Activated CD8-positive, alpha-beta T cell treated with anti-CD3 and anti-CD28 coated beads, Interleukin-2, amount 10 ng/mL, durations not matched to agents 7 days and 5 days (primary cell): ENCODE data around the gene IL20RA. TPM values are rescaled to one million over a fixed set of nuclear protein-coding genes. Genes with fewer than 3 reads are reported as not detected.
"Not testable (repeated sequence)": the region's sequence is repeated elsewhere in the genome, so short reads cannot be mapped to it uniquely, and the experiment has no call there.

Experiments
- ATAC-seq: fragments of 150-1000 bp; cut with Tn5 transposase; one replicate; pipeline ENCODE4 v1.10.0; 2021; ENCODE audit warnings: moderate library complexity
- CTCF ChIA-PET: fragments of 350-600 bp; sonication (Branson Sonifier 250); formaldehyde crosslinking; loops from one replicate; lab custom pipeline; 2021; ENCODE audit warnings: antibody characterized with exemption; lab: Charles Lee
- POLR2A ChIA-PET: fragments of 350-600 bp; sonication (Branson Sonifier 250); formaldehyde crosslinking; loops from one replicate; lab custom pipeline; 2021; ENCODE audit warnings: antibody characterized with exemption; lab: Charles Lee
- DNase-seq: peaks from one replicate; pipeline ENCODE4 v3.0.0-alpha.2; 2020
- H3K27ac Mint-ChIP-seq: one replicate; pipeline ENCODE4 v1.8.0; 2021; ENCODE audit warnings: mild to moderate bottlenecking, mixed read lengths
- H3K27me3 Mint-ChIP-seq: one replicate; pipeline ENCODE4 v1.8.0; 2021; ENCODE audit warnings: low read depth, mixed read lengths
- H3K36me3 Mint-ChIP-seq: one replicate; pipeline ENCODE4 v1.8.0; 2021; ENCODE audit warnings: low read depth, mixed read lengths
- H3K4me1 Mint-ChIP-seq: one replicate; pipeline ENCODE4 v1.8.0; 2021; ENCODE audit warnings: low read depth, mixed read lengths
- H3K4me3 Mint-ChIP-seq: one replicate; pipeline ENCODE4 v1.8.0; 2021; ENCODE audit warnings: mild to moderate bottlenecking, mixed read lengths
- H3K9me3 Mint-ChIP-seq: one replicate; pipeline ENCODE4 v1.8.0; 2022; ENCODE audit warnings: mixed read lengths; ENCODE audit not compliant: insufficient read depth
- total RNA-seq, 2 experiments: library from RNA; stranded (reverse); gene quantifications; one replicate each; pipeline ENCODE4 v1.2.3, GENCODE V29; 2021

The IL20RA gene
- total RNA-seq, 2 experiments from 2014 or later: not detected

DNA sequence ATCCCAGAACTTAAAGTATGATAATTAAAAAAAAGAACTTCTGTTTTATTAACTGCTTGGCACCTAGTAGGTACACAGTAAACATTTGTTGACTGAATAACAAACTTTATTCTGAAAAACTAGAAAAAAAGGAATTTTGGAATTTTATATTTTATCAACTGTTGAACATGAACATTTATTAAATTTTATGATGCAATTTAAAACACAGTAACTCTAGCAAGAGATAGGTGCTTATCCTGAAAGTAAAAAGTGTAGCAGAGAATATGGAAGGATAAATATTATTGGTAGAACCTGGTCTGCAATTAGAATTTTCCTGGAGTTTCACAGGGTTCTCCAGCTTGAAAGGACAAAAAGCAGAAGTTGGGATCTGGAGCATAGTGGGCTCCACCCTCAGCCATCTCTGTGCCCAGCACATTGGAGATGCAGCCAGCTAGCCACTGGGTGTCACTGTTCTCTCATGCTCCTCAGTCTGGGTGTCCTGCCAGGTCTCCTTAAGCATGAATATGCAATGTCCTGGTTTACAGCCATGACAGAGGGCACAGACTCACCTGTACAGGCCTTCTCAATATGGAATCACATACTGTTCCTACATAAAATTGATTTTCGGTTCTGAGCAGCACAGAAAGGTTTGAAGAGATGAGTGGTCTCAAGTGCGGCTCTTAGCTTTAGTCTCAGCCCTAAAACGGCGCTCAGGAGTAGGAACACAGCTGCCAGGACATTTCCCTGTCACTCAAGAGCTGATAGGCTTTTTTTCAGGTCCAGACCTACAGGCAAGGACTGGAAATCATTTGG is 31.7 kb upstream of the IL20RA start:
- Mint-ChIP-seq H3K27ac (no peak overlapping the region), H3K4me3 (no peak overlapping the region), H3K27me3 (peaks cover 44% of the 10 kb centered on the region), H3K4me1 (no peaks in the 10 kb centered on the region), H3K9me3 (no peaks in the 10 kb centered on the region), H3K36me3 (no peaks in the 10 kb centered on the region)
- ChIA-PET POLR2A (interaction anchor here (0.5 kb wide), 1 partner anchor 1061 kb away, joined by 5 read pairs; no protein-coding TSS in a partner anchor), CTCF (interaction anchor here (0.6 to 3.5 kb wide), 17 partner anchors 11 to 561 kb away, joined by 3 to 24 read pairs (median 4); no protein-coding TSS in a partner anchor)
- DNase-seq (peak; percentile 70), ATAC-seq (peak; percentile 92)

GRCh38 chr6:137075790-137076189 is 31.0 kb upstream of the IL20RA start:
- H3K36me3 Mint-ChIP-seq, H3K27ac Mint-ChIP-seq, POLR2A ChIA-PET, DNase-seq, ATAC-seq, H3K9me3 Mint-ChIP-seq, H3K4me3 Mint-ChIP-seq, H3K4me1 Mint-ChIP-seq: not testable (repeated sequence)
- peaks cover 47% of the 10 kb centered on the region for H3K27me3 Mint-ChIP-seq
- CTCF ChIA-PET: interaction anchor here (0.6 to 3.5 kb wide), 5 partner anchors 18 to 266 kb away, joined by 3 to 24 read pairs (median 5); no protein-coding TSS in a partner anchor

DNA sequence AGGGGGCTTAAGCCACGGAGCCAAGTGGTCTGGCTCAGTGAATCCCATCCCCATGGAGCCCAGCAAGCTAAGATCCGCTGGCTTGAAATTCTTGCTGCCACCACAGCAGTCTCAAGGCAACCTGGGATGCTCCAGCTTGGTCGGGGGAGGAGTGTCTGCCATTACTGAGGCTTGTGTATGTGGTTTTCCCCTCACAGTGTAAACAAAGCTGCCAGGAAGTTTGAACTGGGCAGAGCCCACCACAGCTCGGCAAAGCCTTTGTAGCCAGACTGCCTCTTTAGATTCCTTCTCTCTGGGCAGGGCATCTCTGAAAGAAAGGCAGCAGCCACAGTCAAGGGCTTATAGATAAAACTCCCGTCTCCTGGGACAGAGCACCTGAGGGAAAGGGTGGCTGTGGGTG is 25.5 kb upstream of the IL20RA start:
- Mint-ChIP-seq H3K36me3 (no peaks in the 10 kb centered on the region), H3K4me3 (no peak overlapping the region), H3K27me3 (peaks cover 66% of the 10 kb centered on the region), H3K27ac (no peak overlapping the region), H3K4me1 (peaks cover 7% of the 10 kb centered on the region), H3K9me3 (no peaks in the 10 kb centered on the region)
- DNase-seq: no peak
- ChIA-PET POLR2A (no interaction called here), CTCF (interaction anchor here (1.5 kb wide), 1 partner anchor 24 kb away, joined by 4 read pairs; no protein-coding TSS in a partner anchor)
- ATAC-seq: no peak

GRCh38 chr6:137067399-137067798 is 22.6 kb upstream of the IL20RA start:
- H3K36me3 Mint-ChIP-seq: no peaks in the 10 kb centered on the region
- H3K27me3 Mint-ChIP-seq: peaks cover 50% of the 10 kb centered on the region
- no peak overlapping the region for H3K27ac Mint-ChIP-seq
- ChIA-PET CTCF (no interaction called here), POLR2A (no interaction called here)
- no peaks in the 10 kb centered on the region for H3K9me3 Mint-ChIP-seq
- DNase-seq (no peak), ATAC-seq (no peak)
- no peak overlapping the region for H3K4me3 Mint-ChIP-seq
- peaks cover 7% of the 10 kb centered on the region for H3K4me1 Mint-ChIP-seq

- Mint-ChIP-seq H3K36me3 (no peaks in the 10 kb centered on the region), H3K4me1 (no peaks in the 10 kb centered on the region), H3K4me3 (no peak overlapping the region), H3K27ac (no peak overlapping the region), H3K9me3 (no peaks in the 10 kb centered on the region), H3K27me3 (peaks cover 22% of the 10 kb centered on the region)
- DNase-seq: no peak
- no peak for ATAC-seq
- CTCF ChIA-PET: interaction anchor here (0.6 kb wide), 1 partner anchor 166 kb away, joined by 4 read pairs; no protein-coding TSS in a partner anchor
- POLR2A ChIA-PET: no interaction called here
These were observed 13.3 kb upstream of the IL20RA start for GRCh38 chr6:137058037-137058436.

DNA sequence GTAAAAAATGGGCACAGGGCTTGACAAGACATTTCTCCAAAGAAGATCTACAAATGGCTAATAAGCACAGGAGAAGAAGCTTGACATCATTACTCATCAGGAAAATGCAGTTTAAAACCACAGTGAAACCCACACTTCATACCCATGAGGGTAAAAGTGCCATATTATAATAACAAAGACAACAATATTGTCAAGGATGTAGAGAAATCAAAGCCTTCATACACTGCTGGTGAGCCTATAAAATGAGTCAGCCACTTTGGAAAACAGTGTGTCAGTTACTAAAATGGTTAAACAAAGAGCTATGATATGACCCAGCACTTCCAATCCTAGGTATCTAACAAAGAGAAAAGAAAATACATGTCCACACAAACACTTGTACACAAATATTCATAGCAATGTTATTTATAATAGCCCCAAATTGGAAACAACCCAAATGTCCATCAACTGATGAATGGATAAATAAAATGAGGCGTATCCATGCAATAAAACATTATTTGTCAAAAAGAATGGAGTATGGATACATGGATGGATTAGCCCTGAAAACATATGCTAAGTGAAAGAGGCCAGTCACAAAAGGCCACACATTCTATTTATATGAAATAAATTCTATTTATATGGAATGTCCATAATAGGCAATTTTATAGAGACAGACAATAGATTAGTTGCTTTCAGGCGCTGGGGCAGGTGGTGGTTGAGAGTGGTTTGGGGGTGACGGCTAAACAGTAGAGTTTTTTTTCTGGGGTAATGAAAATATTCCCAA is 11.5 kb upstream of the IL20RA start:
- DNase-seq (no peak), ATAC-seq (no peak)
- Mint-ChIP-seq H3K27me3 (peaks cover 33% of the 10 kb centered on the region), H3K4me1 (no peaks in the 10 kb centered on the region), H3K4me3 (no peak overlapping the region), H3K36me3 (no peaks in the 10 kb centered on the region), H3K9me3 (no peaks in the 10 kb centered on the region), H3K27ac (no peak overlapping the region)
- ChIA-PET POLR2A (interaction anchor here (0.6 kb wide), 1 partner anchor 116 kb away, joined by 3 read pairs; no protein-coding TSS in a partner anchor), CTCF (no interaction called here)

GRCh38 chr6:137051790-137052472 is 7.2 kb upstream of the IL20RA start:
- ATAC-seq (no peak), DNase-seq (no peak)
- Mint-ChIP-seq H3K4me3 (no peak overlapping the region), H3K27ac (no peak overlapping the region), H3K36me3 (no peaks in the 10 kb centered on the region), H3K9me3 (no peaks in the 10 kb centered on the region), H3K27me3 (peaks cover 60% of the 10 kb centered on the region), H3K4me1 (no peaks in the 10 kb centered on the region)
- POLR2A ChIA-PET: no interaction called here
- CTCF ChIA-PET: no interaction called here

DNA sequence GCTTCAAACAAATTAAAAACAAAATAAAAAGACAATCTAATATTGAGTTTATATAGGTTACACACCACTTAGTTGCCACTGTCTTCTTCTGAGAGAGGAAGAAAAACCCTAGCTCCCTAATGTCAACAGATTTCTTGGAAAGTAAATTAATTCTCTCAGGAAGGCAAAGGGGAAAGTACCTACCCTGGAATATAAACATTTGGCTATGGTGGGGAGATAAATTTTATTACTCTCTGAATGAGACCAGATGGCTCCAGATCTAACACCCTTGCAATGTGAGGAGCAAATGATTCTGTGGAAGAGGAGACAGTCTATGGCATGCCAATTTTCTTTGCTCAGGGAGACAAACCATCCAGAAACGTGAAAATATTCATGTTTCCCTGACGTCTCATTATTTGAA is 4.3 kb upstream of the IL20RA start:
- no peak for ATAC-seq
- H3K4me1 Mint-ChIP-seq: peaks cover 4% of the 10 kb centered on the region
- ChIA-PET CTCF (no interaction called here), POLR2A (no interaction called here)
- DNase-seq: no peak
- H3K36me3 Mint-ChIP-seq: peaks cover 1% of the 10 kb centered on the region
- H3K27me3 Mint-ChIP-seq: peaks cover 61% of the 10 kb centered on the region
- no peak overlapping the region for H3K4me3 Mint-ChIP-seq
- H3K9me3 Mint-ChIP-seq: no peaks in the 10 kb centered on the region
- no peak overlapping the region for H3K27ac Mint-ChIP-seq

DNA sequence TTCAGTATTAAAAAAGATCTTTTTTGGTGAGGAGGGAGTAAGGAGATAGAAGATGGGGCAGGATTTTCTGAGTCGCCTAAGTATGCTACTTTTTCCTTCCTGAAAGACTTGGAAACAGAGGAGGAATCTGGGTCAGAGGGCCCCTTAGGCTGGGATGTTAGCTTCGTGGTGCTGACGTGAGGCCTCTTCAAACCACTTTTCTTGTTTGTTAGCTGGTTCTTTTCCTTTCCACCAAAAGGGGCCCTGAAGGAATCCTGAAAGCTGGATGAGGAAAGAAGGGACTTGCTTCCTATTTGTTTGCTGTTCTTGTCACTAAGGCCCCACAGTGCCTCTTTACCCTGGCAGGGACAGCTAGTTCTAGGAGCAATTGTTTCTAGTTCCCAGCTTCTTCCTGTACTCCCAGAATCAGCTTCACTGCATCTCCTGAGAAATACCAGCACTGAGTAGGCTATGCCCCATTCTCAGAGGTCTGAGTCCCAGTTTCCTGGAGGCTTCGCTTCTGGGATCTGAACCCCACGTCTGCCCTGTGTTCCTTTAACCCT is 2.2 kb upstream of the IL20RA start:
- no peak overlapping the region for H3K27ac Mint-ChIP-seq
- CTCF ChIA-PET: interaction anchor here (1.6 kb wide), 2 partner anchors 12 to 47 kb away, joined by 3 read pairs; no protein-coding TSS in a partner anchor
- DNase-seq (no peak), ATAC-seq (no peak)
- H3K4me3 Mint-ChIP-seq: no peak overlapping the region
- no peaks in the 10 kb centered on the region for H3K9me3 Mint-ChIP-seq
- POLR2A ChIA-PET: no interaction called here
- peaks cover 72% of the 10 kb centered on the region for H3K27me3 Mint-ChIP-seq
- peaks cover 1% of the 10 kb centered on the region for H3K36me3 Mint-ChIP-seq
- H3K4me1 Mint-ChIP-seq: peaks cover 6% of the 10 kb centered on the region

DNA sequence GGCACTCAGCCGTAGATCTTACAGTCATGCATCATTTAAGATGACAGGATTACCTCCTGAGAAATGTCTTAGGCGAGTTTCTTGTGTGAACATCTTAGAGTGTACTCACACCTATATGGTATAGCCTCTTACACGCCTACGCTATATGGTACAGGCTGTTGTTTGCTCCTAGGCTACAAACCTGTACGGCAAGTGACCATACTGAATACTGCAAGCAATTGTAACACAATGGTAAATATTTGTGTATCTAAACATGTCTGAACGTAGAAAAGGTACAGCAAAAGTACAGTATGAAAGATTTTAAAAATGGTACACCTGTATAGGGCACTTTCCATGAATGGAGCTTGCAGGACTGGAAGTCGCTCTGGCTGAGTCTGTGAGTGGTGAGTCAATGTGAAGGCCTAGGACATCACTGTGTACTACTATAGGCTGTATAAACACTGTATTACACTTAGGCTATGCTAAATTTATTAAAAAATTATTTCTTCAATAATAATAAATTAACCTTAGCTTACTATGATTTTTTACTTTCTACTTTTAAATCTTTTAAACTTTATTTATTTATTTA is 541 bp upstream of the IL20RA start:
- ChIA-PET POLR2A (no interaction called here), CTCF (no interaction called here)
- no peak for DNase-seq
- Mint-ChIP-seq H3K36me3 (peaks cover 1% of the 10 kb centered on the region), H3K27me3 (peaks cover 74% of the 10 kb centered on the region), H3K9me3 (no peaks in the 10 kb centered on the region), H3K4me1 (peaks cover 6% of the 10 kb centered on the region), H3K27ac (no peak overlapping the region), H3K4me3 (peak overlapping the region; percentile 65)
- no peak for ATAC-seq

- Mint-ChIP-seq H3K9me3 (no peaks in the 10 kb centered on the region), H3K4me1 (peaks cover 6% of the 10 kb centered on the region), H3K4me3 (peak overlapping the region; percentile 70), H3K36me3 (peaks cover 1% of the 10 kb centered on the region), H3K27me3 (peaks cover 79% of the 10 kb centered on the region), H3K27ac (no peak overlapping the region)
- POLR2A ChIA-PET: no interaction called here
- CTCF ChIA-PET: no interaction called here
- DNase-seq: no peak
- peak; percentile 45 for ATAC-seq
These were observed 927 bp downstream of the IL20RA start for GRCh38 chr6:137043710-137044365.
